Fibroblast of the conjunctiva (primary cell): ENCODE results near the gene ZNF45.
"Not testable (repeated sequence)": the region's sequence is repeated elsewhere in the genome, so short reads cannot be mapped to it uniquely, and the experiment has no call there.

Experiments used
- DNase-seq: peaks from one replicate; pipeline ENCODE4 v3.0.0-alpha.2; 2010; ENCODE audit warnings: low read depth

Gene ZNF45

DNA sequence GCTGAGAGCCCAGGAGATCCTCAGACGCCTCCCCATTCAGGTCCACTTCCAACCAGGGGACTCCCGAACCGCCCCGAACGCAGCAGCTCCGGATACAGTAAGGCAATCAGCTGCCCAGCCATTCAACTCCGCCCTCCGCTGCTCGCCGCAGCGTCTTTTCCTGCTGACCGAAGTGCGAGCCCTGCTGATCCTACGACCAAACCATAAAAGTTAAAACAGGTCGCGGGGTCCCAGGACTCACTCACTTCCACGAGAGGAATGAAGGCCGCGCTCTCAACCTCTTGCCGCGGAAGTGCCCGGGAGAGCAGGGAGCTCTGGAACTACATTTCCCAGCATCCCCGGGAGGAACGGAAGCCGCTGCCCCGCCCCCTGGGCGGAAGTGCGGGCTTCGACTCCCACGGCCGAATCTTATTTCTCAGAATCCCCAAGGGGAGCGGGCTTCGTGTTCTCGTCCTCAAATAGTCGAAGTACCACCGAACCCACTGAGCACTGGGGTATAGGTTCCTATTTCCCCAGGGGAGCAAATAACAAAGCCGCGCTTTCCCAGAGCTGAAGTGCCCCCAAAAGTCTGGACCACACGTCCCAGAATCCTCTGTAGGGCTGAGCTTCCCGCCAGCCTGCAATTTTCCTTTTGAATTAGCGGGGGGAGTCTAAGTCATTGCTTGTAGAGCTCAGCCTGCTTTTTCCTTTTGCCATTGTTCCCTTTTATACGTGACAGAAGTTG lies at the start of gene ZNF45:
Gene ZNF45, minus strand, starts transcription at position 298 of the 724 bp plus-strand sequence. CDS start 13,097 bp downstream, outside the sequence.
- peak; percentile 74 for DNase-seq

DNA sequence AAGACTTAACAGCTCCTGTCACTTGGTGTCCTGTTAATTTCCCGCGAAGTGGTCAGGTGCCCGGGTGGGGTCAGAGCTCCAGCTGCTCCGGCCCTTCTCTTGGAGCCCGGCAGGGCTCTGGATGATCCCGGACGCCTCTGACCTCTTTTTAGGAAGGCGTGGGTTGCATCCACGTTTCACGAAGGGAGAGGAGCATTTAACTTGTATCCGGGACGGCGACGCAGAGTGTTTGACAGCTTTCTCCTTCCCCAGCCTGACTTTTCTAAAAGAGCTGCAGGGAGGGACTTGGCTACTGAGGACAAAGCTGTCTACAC lies 49.6 kb upstream of the ZNF45 start:
- no peak for DNase-seq

DNA sequence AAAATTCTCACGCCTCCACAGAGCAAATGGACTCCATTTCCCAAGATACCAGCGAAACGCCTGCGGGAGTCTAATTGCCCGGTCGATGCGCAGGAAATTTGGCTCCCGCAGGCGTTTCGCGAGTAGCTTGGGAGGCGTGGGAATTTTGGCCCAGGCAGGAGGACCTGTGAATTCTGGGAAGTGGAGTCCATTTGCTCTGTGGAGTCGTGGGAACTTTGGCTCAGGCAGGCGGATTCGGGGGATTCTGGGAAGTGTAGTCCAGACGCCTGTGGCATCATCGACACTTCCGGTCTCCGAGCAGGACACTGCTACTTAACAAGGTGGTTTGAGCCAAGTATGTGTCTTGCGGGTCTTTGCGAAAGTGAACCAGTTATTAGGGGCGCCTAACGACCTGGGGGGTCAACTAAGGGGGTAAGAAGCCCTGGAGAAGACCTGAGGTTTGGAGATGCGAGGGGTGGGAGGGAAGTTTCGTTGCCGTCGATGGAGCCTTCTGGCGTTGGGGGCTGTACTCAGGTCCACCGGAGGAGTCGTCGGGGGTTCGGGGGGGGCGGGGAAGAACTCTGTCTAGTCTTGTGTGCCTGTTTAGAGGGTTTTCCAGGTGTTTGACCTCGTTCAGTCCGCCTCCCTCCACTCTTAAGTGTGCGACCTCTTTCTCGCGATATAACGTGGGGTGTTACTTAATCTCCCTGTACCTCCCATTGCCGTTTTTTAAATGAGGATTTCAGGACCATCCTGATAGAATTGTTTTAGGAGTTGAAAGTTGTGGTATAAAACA lies 49.0 kb upstream of the ZNF45 start, which contains the start of gene ZNF155:
Gene ZNF155, plus strand, starts transcription at position 277 of the 775 bp plus-strand sequence. CDS start 4,356 bp downstream, outside the sequence.
- peak; percentile 92 for DNase-seq

DNA sequence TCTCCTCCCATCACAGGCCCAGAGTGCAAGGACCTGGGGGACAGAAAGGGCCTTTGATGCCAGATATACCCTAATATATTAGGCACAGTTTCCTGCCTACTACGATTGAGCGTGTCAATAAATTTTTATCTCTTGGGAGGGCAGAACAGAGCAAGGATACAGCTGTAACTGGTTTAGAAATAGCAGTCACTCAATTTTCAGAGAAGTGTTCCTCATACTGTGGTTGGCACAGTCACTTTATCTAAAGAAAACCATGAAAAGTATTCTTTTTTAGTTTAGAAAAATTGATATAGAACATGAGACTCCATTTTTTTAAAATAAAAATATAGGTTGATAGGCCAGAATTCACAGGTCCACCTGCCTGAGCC lies 48.4 kb upstream of the ZNF45 start:
- DNase-seq: no peak

DNA sequence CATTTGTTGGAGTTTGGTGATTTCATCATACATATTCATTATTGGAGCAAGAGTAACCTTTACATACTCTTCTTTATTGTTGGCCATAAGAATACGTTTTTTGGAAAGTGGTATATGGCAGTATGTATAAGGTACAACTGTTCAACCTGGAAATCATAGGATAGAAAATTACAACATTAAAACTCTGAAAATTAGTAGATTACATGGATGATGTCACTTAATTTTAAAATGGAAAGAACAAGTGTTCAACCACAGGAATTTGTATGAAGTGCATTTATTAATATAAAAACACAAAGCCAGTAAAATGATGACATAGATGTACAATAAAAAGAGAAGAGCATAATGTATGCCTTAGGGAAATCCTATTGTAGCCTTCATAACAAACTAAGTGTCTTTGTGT lies 41.6 kb upstream of the ZNF45 start:
- no peak for DNase-seq

DNA sequence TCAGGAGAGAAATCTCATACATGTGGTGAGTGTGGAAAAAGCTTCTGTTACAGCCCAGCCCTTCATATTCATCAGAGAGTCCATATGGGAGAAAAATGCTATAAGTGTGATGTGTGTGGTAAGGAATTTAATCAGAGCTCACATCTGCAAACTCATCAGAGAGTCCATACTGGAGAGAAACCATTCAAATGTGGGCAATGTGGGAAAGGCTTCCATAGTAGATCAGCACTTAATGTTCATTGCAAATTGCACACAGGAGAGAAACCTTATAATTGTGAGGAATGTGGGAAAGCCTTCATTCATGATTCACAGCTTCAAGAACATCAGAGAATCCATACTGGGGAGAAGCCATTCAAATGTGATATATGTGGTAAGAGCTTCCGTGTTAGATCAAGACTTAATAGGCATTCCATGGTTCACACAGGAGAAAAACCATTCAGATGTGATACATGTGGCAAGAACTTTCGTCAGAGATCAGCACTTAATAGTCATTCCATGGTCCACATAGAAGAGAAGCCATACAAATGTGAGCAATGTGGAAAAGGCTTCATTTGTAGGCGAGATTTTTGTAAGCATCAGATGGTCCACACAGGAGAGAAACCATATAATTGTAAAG lies 31.1 kb upstream of the ZNF45 start:
- no peak for DNase-seq

DNA sequence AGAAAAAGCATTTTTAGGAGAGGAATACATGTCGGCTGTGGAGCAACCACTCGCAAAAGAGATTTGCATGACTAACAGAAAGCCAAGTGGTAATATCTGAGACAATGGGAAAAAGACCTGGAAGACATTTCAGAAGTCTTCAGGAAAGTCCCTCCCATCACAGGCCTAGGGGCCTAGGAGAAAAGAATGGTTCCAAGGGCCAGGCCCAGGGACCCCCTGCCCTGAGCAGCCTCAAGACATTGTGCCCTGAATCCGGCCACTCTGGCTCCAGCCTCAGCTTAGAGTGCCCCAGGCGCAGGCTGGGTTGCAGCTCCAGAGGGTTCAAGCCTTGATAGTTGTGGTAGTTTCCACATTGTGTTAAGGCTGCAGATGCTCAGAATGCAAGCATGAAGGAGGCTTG lies 25.3 kb upstream of the ZNF45 start:
- DNase-seq: no peak

DNA sequence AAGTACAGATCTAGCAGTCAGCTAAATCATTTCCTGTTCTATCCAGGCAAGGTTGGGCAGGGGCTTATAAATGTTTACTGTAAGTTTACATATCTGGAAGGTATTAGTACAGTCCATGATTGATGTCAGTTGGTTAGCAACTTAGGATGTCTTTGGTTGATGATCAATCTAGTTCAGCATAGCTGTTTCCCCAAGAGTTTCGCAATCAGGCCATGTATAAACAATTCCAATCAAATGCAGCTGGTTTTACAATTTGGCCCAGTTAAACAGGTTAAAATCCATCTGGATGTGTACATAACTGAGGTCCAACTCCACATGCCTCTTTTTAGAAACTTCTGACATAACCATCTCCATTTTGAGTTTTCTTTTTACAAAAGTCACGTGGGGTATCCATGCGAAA lies 22.8 kb upstream of the ZNF45 start:
- DNase-seq: peak; percentile 68

DNA sequence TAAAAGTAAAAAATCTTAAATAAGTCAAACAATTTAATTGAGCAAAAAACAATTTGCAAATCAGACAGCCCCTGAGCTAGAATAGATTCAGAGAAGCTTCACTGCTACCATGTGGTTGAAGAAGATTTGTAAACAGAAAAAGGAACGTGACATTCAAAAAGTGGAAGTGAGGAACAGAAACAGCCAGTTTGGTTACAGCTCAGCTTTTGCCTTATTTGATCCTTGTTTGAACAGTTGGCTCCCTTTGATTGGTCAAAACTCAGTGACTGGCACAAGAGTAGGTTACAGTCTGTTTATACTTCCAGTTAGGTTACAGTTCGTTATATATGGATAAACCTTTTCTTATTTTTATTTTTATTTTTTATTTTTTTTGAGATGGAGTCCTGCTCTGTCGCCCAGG lies 21.7 kb upstream of the ZNF45 start:
- DNase-seq: no peak

DNA sequence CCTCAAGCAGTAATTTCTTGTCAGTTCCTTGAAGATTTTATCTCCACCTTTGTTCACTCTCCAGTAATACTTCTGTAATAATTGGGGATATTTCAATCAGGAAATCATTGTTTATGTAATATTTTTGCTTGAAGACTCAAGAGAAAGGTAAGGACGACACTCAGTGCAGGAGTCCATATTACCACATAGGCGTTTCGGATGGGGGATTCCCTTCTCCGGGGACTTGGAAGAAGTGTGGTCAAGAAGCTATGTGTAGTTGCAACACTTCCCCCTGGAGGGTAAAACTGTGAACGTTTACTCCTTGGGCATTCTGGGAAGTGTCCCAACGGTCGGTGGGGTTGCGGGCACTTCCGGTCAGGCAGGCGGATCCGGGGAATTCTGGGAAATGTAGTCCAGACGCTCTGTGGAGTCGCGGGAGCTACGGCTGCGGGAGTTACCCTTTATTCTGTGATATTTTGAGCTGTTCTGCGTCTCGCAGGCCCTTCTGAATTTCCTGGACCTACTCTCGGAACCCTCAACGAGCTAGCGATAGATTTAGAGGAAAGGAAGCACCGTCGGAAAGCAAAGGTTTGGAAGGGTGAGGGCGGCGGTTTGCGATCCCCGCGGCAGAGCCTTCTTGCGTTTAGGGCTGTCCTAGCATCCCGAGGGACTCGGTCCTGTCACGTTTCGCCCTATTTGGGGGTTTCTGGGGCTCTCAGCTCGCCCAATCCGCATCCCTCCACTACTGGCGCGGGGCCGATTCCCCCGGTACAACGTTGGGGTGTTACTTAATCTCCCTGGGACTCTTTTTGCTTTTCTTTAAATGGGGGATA lies 16.0 kb upstream of the ZNF45 start, which contains the start of gene ZNF221:
Gene ZNF221, plus strand, starts transcription at position 395 of the 812 bp plus-strand sequence. CDS start 11,499 bp downstream, outside the sequence.
- DNase-seq: peak; percentile 99

DNA sequence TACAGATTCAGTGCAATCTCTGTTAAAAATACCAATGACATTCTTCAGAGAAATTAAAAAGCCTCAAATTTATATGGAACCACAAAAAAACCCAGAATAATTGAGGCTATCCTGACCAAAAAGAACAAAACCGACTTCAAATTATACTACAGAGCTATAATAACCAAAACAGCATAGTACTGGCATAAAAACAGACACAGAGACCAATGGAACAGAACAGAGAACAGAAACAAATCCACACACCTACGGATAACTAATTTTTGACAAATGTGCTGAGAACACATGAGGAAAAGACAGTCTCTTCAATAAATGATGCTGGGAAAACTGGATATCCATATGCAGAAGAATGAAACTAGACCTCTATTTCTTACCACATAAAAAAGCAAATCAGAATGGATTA lies 14.7 kb upstream of the ZNF45 start:
- not testable (repeated sequence) for DNase-seq

DNA sequence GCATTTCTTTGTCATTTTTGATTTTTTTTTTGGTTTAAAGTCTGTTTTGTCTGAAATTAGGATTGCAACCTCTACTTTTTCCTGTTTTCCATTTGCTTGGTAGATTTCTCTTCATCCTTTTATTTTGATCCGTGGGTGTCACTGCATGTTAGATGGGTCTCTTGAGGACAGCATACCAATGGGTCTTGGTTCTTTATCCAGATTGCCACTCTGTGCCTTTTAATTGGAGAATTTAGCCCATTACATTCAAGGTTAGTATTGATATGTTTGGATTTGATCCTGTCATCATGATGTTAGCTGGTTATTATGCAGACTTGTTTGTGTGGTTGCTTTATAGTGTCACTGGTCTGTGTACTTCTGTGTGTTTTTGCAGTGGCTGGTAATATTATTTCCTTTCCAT lies 12.3 kb upstream of the ZNF45 start:
- not testable (repeated sequence) for DNase-seq

DNA sequence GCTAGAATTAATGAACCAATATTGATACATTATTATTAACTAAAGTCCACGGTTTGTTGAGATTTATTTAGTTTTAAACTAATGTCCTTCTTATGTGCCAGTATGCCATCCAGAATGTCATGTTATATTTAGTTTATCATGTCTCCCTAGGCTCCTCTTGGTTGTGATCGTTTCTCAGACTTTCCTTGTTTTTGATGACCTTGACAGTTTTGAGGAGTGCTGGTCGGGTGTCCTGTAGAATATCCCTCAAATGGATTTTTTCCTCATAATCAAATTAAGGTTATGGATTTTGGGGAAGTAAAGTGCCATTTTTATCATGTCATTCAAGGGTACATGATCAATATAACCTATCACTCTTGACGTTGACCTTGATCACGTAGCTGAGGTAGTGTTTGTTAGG lies 6.1 kb upstream of the ZNF45 start:
- no peak for DNase-seq

DNA sequence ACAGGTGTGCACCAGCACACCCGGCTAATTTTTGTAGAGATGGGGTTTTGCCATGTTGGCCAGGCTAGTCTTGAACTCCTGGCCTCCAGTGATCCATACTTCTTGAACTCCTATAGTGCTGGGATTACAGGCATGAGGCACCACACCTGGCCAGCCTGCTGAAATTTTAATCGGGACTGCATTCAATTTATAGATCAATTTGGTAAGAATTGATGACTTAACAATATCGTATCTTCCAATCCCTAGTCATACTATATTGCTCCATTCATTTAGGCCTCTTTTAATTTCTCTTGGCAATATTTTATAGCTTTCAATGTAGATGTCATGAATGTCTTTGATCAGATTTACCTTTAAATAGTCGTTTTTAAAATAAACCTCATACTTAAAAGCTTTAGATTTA lies 5.6 kb upstream of the ZNF45 start:
- no peak for DNase-seq

DNA sequence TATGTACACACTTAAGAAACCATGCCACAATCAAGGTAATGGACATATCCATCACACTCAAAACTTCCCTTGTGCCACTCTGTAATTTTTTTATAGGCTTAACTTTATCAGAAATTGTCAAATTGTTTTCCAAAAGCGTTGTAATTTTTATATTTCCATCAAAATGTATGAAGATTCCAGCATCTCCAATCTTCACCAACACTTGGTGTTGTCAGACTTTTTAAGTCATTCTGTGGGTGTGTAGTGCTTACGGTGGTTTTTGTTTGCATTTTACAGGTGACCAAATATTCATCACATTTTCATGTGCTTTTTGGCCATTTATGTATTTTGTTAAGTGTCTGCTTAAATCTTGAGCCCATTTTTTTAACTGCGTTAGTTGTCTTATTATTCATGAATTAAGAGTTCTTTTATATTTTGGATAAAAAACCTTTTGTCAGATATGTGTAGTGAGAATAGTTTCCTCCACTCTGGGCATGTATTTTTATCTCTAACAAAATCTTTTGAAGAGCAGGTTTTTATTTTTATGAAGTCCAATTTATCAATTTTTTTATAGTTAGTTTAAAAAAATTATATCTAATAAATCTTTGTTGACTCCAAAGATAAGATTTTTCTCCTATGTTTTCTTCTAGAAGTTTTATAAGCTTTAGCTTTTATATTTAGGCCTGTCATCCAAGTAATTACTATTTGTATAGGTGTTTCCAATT lies 4.6 kb upstream of the ZNF45 start:
- no peak for DNase-seq

DNA sequence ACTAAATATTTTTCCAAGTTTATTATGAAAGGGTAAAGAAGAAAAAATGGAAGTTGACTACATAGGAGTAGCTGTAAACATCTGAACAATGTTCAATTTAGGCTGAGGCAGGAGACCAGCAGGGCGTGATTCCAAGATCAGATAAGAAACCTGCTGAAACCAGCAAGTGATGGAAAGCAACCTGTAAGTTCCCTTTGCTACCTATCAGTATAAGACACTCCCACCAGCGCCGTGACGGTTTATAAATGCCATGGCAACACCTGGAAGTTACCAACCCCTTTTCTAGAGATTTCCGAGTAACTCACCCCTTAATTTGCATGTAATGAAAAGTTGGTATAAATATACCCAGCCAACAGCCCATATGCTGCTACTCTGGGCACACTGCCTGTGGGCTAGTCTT lies 1.1 kb upstream of the ZNF45 start:
- DNase-seq: no peak

DNA sequence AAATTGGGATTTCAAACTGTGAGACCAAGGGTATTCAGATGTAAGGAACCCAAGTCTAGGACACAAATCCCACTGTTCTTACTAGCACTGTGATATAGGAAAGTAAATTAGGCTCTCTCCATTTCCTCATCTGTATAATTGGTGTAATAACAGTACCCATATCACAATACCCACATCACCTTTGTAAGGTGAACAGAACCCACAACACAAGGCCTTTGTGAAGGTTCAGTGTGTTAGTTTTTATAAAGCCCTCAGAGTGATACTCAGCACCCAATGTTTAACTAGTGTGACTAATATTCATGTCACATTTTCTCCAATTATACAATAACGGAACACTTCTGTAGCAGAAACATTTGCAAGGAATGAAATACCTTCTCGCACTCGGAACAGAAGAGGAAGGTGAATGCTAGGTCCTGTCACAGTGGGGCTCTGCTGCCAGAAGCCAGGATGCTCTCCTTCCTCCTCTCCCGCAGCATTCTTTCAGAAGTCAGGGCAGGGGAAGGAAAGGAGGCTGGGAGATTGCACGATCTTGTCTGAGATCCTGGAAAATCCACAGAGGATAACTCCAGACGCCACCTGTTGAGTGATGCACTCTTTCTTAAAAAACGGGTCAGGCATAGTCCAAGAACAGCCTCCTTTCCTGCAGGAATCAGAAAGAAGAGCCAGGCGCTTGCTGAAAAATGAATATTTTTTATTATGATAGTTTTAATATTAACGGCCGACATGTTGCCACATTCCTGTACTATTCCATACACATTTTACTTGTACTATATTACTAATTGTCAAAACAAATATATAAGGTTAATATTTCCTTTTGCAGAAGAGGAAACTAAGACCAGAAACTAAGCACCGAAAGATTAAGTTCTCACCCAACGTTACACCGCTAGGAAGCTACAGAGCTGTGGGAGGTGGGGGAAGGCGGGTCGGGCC lies 762 bp downstream of the ZNF45 start:
- DNase-seq: no peak

DNA sequence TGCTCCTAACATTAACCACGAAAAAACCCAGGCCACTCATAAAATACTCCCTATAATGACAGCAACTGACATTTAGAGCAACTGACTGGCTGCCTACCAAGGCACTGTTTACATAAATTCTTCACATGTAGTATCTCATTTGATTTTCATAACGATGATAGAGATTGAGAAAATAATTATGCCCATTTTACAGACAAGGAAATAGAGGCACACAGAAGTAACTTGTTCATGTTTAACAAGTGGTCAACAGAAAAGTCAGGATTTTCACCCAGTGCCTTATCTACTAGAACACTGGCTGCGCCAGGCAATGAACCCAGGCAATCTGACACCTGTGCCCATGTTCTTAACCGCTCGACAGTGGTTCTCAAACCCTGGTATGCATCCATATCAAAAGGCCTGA lies 6.3 kb downstream of the ZNF45 start:
- DNase-seq: no peak

DNA sequence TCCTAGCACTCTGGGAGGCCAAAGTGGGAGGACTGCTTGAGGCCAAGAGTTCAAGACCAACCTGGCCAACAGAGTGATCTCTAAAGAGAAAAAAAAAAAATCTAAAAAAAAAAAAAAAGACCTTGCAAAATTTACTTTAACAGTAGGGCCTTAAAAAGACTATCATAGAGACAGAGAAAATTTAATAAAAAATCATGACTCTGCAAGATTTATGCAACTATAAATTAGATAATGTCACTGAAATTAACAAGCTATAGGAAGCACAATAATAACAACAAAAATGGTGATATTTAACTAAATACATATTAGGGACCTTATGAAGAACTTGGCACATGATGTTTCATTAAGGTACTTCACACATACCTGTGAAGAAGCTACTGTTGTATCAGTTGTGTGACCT lies 11.2 kb downstream of the ZNF45 start:
- no peak for DNase-seq

DNA sequence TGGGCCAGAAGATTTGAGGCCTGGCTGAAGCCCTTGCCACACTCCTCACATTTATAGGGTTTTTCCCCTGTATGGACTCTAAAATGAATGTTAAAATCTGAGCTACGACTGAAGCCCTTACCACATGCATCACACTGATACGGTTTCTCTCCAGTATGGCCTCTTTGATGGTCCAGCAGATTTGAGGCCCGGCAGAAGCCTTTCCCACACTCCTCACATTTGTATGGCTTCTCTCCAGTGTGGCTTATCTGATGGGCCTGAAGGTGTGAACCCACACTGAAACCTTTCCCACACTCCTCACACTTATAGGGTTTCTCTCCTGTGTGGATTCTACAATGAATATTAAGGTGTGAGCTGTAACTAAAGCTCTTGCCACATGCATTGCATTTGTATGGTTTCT lies 21.0 kb downstream of the ZNF45 start:
- no peak for DNase-seq

DNA sequence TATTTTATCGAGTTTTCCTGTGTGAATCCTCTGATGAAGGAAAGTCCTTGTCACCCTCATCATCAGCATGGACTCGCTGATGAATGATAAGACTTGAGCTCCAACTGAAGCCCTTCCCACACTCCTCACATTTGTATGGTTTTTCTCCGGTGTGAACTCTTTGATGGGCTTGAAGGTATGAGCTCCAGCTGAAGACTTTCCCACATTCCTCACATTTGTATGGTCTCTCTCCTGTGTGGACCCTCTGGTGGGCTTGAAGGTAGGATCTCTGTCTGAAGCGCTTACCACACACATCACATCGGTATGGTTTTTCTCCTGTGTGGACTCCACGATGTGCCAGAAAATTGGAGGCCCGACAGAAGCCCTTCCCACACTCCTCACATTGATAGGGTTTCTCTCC lies 21.7 kb downstream of the ZNF45 start:
- DNase-seq: no peak
